Measurements from ENCODE around the gene ETV3L.

The ETV3L gene

GRCh38 chr1:157111396-157112165 is 12.0 kb upstream of the ETV3L start:
- H3K4me3 ChIP-seq (ENCODE audit: low read length), result no peak overlapping the region
- no peak for TF ChIP-seq CTCF (conservative IDR thresholded peaks at IDR 0.05; ENCODE audit: low read depth, low read length)
- DNase-seq (ENCODE audit: low read depth), result no peak

- DNase-seq (ENCODE audit: low read depth), result no peak
- TF ChIP-seq CTCF (conservative IDR thresholded peaks at IDR 0.05; ENCODE audit: low read depth, low read length), result no peak
- no peak overlapping the region for H3K4me3 ChIP-seq (ENCODE audit: low read length)
Observed at GRCh38 chr1:157110686-157111085, 11.1 kb upstream of the ETV3L start.

GRCh38 chr1:157110003-157110402 is 10.4 kb upstream of the ETV3L start:
- no peak for TF ChIP-seq CTCF (conservative IDR thresholded peaks at IDR 0.05; ENCODE audit: low read depth, low read length)
- H3K4me3 ChIP-seq (ENCODE audit: low read length), result no peak overlapping the region
- no peak for DNase-seq (ENCODE audit: low read depth)

- no peak overlapping the region for H3K4me3 ChIP-seq (ENCODE audit: low read length)
- DNase-seq (ENCODE audit: low read depth), result no peak
- no peak for TF ChIP-seq CTCF (conservative IDR thresholded peaks at IDR 0.05; ENCODE audit: low read depth, low read length)
Observed at GRCh38 chr1:157108448-157108847, 8.8 kb upstream of the ETV3L start.

GRCh38 chr1:157107702-157108101 is 8.1 kb upstream of the ETV3L start:
- no peak for TF ChIP-seq CTCF (conservative IDR thresholded peaks at IDR 0.05; ENCODE audit: low read depth, low read length)
- no peak overlapping the region for H3K4me3 ChIP-seq (ENCODE audit: low read length)
- no peak for DNase-seq (ENCODE audit: low read depth)

- no peak overlapping the region for H3K4me3 ChIP-seq (ENCODE audit: low read length)
- no peak for TF ChIP-seq CTCF (conservative IDR thresholded peaks at IDR 0.05; ENCODE audit: low read depth, low read length)
- DNase-seq (ENCODE audit: low read depth), result no peak
Observed at GRCh38 chr1:157106813-157107189, 7.2 kb upstream of the ETV3L start.
